Stimulated activated effector memory CD8-positive, alpha-beta T cell treated with anti-CD3 and anti-CD28 coated beads, Interleukin-12 subunit alpha, Interleukin-12 subunit beta, amount 100 ng/mL, for 72 hours (primary cell): ENCODE data around the gene IMMP2L.

Source experiments
- ATAC-seq: fragments of 150-1000 bp; cut with Tn5 transposase; 2 replicates; pipeline ENCODE4 v1.10.0; 2021
- DNase-seq, 2 donors: peaks; one replicate each; pipeline ENCODE4 v3.0.0; 2021 to 2022; ENCODE audit warnings: low spot score in 2 of 2
- H3K27ac Mint-ChIP-seq: one replicate; pipeline ENCODE4 v1.8.0; 2022; ENCODE audit warnings: mild to moderate bottlenecking, mixed read lengths
- H3K36me3 Mint-ChIP-seq: one replicate; pipeline ENCODE4 v1.8.0; 2022; ENCODE audit warnings: mild to moderate bottlenecking, mixed read lengths
- H3K4me1 Mint-ChIP-seq: one replicate; pipeline ENCODE4 v1.8.0; 2022; ENCODE audit warnings: mixed read lengths
- H3K4me3 Mint-ChIP-seq: one replicate; pipeline ENCODE4 v1.8.0; 2022; ENCODE audit warnings: mild to moderate bottlenecking, mixed read lengths
- H3K9me3 Mint-ChIP-seq: one replicate; pipeline ENCODE4 v1.8.0; 2022; ENCODE audit warnings: mixed read lengths

Gene IMMP2L

DNA sequence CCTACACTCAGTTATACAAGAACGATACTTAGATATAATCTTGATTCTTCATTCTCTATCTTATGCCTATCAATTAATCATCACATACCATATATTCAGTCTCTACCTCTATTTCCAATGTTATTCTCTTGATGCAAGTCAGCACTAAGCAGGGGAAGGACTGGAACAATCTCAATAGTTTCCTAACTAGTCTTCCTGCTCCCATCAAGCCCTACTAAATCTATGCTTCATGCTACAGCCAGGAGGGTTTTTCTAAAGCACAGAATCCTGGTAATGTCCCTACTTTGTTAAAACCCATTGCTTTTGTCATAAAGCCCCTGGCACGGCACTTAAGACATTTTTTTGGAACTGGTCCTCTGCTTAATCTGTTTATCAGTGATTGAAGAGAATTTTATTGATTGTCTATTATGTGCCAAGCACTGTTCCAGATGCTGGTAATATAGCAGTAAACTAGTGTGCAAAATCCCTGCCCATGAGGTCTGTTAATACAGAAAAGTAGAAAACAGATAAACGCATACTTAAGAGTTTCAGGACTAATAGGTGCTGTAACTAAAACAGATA, 794.7 kb downstream of the IMMP2L start:
- no peaks in the 10 kb centered on the region for H3K9me3 Mint-ChIP-seq
- H3K4me3 Mint-ChIP-seq = no peak overlapping the region
- H3K36me3 Mint-ChIP-seq = no peaks in the 10 kb centered on the region
- no peak overlapping the region for H3K27ac Mint-ChIP-seq
- no peaks in the 10 kb centered on the region for H3K4me1 Mint-ChIP-seq
- no peak for DNase-seq
- ATAC-seq = no peak

DNA sequence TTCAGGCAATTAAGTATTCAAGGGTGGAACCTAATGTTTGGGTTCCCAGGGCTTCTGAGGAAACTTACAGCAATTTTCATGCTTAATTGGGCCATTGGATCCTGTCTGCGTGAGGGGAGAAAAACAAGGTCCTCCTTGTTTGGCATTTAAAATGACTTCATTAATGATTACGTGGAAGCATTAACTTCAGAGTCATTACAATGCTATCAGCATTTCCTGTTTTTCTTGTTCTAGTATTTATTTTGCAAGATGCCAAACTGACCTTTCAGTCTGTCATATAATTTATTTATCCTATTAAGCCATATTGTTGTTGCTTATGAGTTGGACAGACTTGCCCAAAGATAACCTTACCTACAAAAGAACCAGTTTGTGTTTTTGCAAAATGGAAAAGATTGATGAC, 795.4 kb downstream of the IMMP2L start:
- Mint-ChIP-seq H3K36me3 (no peaks in the 10 kb centered on the region), H3K4me1 (no peaks in the 10 kb centered on the region), H3K9me3 (no peaks in the 10 kb centered on the region), H3K27ac (no peak overlapping the region), H3K4me3 (no peak overlapping the region)
- DNase-seq = no peak
- ATAC-seq = no peak

DNA sequence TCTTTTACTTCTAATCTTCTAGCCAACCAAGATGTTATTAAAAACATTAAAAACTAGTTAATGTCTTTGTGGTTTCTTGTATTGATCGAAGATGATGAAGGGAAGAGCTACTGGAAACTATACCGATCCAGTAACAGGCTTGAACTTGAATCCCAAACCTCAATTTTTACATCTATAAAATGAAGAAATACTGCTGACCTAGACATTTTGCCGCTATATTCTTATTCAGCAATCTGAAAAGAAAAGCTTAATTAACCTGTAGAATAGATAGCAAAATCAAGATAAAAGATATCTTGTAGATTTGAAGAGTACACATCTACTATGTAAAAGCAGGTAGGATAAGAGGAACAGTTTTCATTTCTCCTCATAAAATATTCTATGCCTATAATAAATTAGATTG, 797.4 kb downstream of the IMMP2L start:
- H3K4me3 Mint-ChIP-seq = no peak overlapping the region

DNA sequence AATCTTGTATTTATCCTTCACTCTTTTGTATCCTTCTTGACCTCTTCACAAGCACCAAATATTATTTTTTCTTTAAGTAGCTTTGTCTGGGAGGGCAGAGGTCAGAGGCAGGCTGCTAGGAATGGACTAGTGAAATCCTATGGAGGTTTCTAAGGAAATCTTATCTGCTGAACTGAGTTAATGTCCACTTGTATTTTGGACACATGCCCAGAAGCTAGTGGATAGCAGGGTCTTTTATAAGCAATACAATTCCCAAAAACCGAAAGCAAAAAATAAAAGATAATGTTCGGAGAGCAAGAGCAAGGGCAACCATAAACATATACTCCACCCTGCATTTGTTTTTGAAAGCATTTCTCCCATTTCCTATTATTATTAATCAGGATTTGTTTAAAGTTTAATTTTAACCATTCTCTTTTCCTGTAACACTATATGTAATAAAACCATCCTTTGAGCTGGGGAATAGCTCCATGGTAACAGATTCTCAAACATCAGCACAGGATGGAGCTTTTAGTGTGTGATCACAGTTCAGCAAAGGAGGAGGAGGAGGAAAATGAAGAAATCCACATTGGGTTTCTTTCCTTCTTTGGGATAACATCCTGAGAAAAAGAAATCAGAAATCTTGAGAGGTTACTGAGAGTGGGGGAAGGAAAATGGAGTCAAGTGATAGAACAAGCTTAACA, 799.6 kb downstream of the IMMP2L start:
- Mint-ChIP-seq H3K4me3 (no peak overlapping the region), H3K4me1 (no peaks in the 10 kb centered on the region), H3K27ac (no peak overlapping the region), H3K9me3 (no peaks in the 10 kb centered on the region), H3K36me3 (no peaks in the 10 kb centered on the region)
- no peak for ATAC-seq
- DNase-seq = no peak

More for the DNA sequence above, 797.4 kb downstream of the IMMP2L start:
- no peak overlapping the region for H3K27ac Mint-ChIP-seq
- no peaks in the 10 kb centered on the region for H3K9me3 Mint-ChIP-seq
- no peaks in the 10 kb centered on the region for H3K4me1 Mint-ChIP-seq
- no peaks in the 10 kb centered on the region for H3K36me3 Mint-ChIP-seq
- no peak for DNase-seq
- ATAC-seq = no peak

DNA sequence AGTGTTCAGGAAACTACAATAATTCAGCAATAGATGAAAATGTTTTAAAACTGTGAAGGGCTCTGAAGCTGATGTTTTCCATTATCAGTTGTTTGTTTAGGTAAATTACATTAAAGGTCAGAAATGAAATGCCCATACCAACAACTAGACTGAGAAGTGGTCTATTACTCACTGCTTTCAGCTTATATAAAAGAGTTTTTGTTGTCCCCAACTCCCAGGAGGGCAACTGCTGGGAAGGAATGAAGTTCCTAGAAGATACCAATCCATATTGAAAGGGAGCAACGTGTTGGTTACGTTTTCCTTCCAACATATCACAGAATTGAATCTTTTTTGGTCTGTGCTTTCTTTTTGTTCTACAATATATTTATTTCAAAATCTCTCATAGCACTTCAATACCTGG, 802.0 kb downstream of the IMMP2L start:
- no peaks in the 10 kb centered on the region for H3K36me3 Mint-ChIP-seq
- H3K27ac Mint-ChIP-seq = no peak overlapping the region
- DNase-seq (no peak), ATAC-seq (no peak)
- H3K9me3 Mint-ChIP-seq = no peaks in the 10 kb centered on the region
- H3K4me3 Mint-ChIP-seq = no peak overlapping the region
- no peaks in the 10 kb centered on the region for H3K4me1 Mint-ChIP-seq

DNA sequence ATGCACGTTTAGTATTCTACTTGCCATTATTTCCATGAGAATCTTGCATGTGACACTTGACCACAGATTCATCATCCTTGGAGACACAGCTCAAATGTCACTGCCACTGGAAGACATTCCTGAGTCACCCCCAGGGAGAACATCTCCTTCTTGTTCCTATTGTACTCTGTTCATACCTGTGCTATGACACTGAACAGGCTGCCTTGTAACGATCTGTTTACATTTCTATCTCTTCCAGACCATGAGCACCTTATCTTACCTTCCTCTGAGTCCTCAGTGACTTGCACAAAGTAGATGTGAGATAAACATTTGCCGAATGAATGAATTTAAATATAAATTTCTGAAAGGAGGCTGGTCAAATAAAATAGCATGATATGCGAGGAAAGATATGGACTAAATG, 803.2 kb downstream of the IMMP2L start:
- no peak overlapping the region for H3K4me3 Mint-ChIP-seq
- H3K36me3 Mint-ChIP-seq = no peaks in the 10 kb centered on the region
- no peaks in the 10 kb centered on the region for H3K4me1 Mint-ChIP-seq
- H3K27ac Mint-ChIP-seq = no peak overlapping the region
- DNase-seq = no peak
- ATAC-seq = no peak
- no peaks in the 10 kb centered on the region for H3K9me3 Mint-ChIP-seq

DNA sequence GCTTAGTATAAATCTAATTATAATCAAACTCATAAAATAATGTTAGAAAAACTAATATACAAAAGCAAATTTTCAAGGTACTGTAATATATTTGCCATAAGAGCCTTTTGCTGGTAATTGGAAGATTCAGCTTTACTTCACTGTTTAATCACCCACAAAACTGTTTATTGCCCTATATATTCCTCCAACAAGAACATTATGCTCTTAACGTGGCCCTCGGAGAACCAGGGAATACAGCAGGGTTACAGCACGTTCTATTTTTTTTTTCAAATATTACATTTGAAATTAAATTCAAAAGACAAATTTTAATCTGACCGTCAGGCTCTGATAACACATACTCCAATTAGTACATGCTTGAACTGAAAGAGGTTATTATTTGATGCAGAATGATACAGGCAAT, 807.6 kb downstream of the IMMP2L start:
- no peak for DNase-seq
- Mint-ChIP-seq H3K9me3 (no peaks in the 10 kb centered on the region), H3K36me3 (no peaks in the 10 kb centered on the region), H3K4me1 (no peaks in the 10 kb centered on the region), H3K27ac (no peak overlapping the region), H3K4me3 (no peak overlapping the region)
- no peak for ATAC-seq

DNA sequence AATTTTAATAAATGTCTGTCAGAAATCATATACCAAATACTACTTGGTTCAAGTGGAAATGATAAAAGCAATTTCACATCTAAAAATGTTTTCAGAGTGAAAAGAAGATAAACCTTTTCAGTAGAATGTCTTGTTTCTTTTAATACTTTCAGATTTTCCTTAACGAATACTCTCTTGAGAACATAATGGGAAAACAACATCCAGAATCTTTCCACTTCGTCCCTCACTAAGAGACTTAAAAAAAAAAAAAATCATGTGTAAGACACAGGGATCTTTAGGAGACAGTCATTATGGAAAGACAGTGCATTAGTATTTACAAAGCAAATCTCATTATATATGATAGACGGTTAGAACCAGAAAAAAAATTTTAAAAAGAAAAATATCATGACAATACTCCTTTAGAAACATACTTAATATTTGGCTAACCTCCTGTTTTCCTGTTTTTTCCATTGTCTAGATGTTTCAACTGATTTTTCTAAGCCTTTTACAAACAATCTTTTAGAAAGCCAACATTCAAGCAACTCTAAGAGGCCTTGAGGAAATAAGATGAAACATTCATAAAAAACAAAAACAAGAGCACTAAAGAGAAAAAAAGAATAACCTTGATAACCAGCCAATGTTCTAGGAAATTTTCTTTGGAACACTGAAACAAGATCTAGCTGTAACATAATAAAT, 811.2 kb downstream of the IMMP2L start:
- no peak overlapping the region for H3K27ac Mint-ChIP-seq
- no peak for DNase-seq
- peaks cover 8% of the 10 kb centered on the region for H3K9me3 Mint-ChIP-seq
- no peak for ATAC-seq
- H3K36me3 Mint-ChIP-seq = no peaks in the 10 kb centered on the region
- H3K4me1 Mint-ChIP-seq = no peaks in the 10 kb centered on the region
- H3K4me3 Mint-ChIP-seq = no peak overlapping the region

DNA sequence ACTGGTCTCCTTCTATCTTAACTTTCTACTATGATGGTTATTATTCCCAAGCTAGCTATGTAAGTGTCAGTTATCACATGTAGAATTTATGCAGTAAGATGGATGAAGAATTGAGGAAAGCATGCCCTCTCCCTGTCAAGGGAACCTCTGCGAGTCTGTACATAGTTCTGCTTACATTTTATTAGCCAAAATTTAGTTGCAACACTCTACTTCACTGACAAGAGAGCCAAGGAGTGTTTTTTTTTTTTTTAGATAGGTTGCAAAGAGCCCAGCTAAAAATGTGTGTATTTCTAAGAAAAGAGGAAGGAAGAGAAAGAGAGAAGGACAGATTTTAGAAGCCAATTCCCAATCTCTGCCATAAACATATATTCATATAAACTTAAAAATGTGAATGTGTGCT, 829.1 kb downstream of the IMMP2L start:
- DNase-seq (no peak), ATAC-seq (no peak)
- H3K9me3 Mint-ChIP-seq = peaks cover 7% of the 10 kb centered on the region
- H3K4me3 Mint-ChIP-seq = no peak overlapping the region
- H3K36me3 Mint-ChIP-seq = no peaks in the 10 kb centered on the region
- H3K4me1 Mint-ChIP-seq = no peaks in the 10 kb centered on the region
- H3K27ac Mint-ChIP-seq = no peak overlapping the region

DNA sequence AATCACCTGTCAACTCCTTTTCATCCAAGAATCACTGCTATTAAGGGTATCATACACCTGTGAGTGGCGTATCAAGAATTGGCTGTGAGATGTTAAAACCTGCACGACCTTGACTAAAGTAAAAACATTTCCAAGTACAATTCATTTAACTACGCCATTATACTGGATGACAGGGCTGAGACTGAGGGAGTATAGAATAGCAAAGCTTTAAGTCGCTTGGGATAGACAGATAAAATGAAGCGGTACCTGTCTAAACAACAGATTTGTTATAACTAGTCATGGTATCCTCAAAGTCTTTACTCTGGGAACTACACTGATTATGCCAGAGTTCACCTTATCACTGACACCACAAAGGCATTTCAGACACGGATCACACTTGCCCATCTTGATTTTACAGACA, 837.5 kb downstream of the IMMP2L start:
- peaks cover 4% of the 10 kb centered on the region for H3K9me3 Mint-ChIP-seq
- ATAC-seq (no peak), DNase-seq (no peak)
- H3K36me3 Mint-ChIP-seq = no peaks in the 10 kb centered on the region
- H3K4me3 Mint-ChIP-seq = no peak overlapping the region
- no peaks in the 10 kb centered on the region for H3K4me1 Mint-ChIP-seq
- H3K27ac Mint-ChIP-seq = no peak overlapping the region

DNA sequence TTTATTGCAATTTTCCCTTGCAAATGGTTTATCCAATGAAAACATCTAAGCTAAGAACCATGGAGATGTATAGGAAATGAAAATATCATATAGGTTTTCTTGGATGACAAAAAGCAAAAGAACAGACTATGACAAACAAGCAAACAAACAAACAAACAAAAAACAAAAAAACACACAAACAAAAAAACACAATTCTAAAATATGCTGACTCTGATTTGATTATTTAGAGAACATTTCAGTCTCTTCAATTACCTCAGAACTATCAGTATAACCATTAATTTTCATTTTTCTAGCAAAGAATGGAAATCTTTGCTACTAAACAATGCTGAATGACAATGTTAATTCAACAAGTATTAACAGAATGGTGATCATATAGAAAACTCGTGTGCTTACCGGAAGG, 840.9 kb downstream of the IMMP2L start:
- Mint-ChIP-seq H3K4me3 (no peak overlapping the region), H3K9me3 (peaks cover 17% of the 10 kb centered on the region), H3K36me3 (no peaks in the 10 kb centered on the region), H3K4me1 (no peaks in the 10 kb centered on the region), H3K27ac (no peak overlapping the region)
- ATAC-seq = no peak
- DNase-seq = no peak

DNA sequence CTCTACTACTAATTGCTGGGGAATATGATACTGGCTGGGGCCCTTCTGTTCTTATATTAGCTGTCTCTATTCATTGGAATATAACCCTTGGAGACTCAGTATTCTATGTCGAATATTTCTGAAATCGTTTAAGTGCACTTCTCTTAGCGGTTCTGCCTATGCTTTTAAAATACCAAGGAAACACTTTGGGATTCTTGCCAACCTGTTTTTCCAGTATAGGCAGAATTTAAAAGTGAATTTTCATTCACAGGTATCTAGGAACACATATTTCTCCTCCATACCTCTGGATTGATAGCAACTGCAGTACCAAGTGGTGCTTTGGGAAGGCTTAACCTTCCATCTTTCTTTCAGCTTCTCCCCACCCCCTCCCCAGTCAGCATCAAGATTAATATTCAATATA, 841.7 kb downstream of the IMMP2L start:
- H3K27ac Mint-ChIP-seq = no peak overlapping the region
- peaks cover 17% of the 10 kb centered on the region for H3K9me3 Mint-ChIP-seq
- H3K4me3 Mint-ChIP-seq = no peak overlapping the region
- no peaks in the 10 kb centered on the region for H3K36me3 Mint-ChIP-seq
- no peaks in the 10 kb centered on the region for H3K4me1 Mint-ChIP-seq
- no peak for ATAC-seq
- no peak for DNase-seq

DNA sequence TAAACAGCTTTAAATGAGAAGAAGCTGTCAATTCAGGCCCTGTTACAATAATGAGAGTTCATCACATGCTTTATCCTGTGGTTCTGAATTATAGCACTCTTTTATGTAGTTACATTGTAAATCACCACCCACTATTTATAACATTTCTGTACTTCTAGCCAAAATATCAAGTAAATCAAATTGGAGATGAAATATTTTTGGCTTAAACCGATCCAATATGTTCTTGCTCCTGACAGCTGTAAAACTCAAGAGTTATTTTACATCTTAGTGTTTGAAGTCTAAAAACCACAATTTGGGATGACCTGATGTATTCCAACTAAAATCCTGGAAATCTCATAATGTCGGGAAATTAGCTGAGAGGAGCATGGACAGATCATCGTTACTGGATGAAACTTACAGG, 842.6 kb downstream of the IMMP2L start:
- no peaks in the 10 kb centered on the region for H3K4me1 Mint-ChIP-seq
- no peak overlapping the region for H3K27ac Mint-ChIP-seq
- H3K36me3 Mint-ChIP-seq = no peaks in the 10 kb centered on the region
- peaks cover 21% of the 10 kb centered on the region for H3K9me3 Mint-ChIP-seq
- no peak for ATAC-seq
- H3K4me3 Mint-ChIP-seq = no peak overlapping the region
- no peak for DNase-seq

DNA sequence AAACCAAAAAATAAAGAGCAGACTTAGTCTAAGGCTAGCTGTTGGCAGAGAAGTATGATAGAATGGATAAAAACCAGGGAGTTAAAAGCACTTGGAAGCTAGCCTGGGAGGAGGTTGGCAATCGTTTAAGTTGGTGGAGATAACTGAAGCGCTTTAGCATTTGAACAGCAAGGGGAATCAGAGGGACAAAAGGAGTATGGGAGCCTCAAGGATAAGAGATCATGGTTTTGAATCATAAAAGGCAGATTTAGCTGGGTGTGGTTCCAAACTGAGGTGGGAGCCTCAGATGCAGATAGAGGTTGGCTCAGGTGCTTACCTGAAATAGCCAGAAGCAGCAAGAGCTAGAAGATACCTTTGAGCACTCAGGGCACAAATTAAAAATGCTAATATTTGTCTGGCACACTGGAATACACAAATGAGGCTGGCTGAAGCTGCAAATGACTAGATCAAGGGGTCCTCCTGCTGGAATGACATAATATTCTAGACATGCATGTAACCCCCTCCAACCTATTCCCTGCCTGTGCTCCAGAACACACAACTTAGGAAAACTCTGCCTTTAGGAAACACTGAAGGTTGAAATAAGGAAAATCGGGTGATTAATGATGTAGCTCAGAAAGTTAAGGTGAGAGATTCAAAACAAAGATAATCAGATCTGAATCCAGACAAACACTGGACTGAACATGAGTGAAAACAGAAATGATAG, 843.6 kb downstream of the IMMP2L start:
- H3K9me3 Mint-ChIP-seq = peaks cover 21% of the 10 kb centered on the region
- no peak overlapping the region for H3K27ac Mint-ChIP-seq
- no peak overlapping the region for H3K4me3 Mint-ChIP-seq
- no peaks in the 10 kb centered on the region for H3K36me3 Mint-ChIP-seq
- DNase-seq (no peak), ATAC-seq (no peak)
- H3K4me1 Mint-ChIP-seq = no peaks in the 10 kb centered on the region

DNA sequence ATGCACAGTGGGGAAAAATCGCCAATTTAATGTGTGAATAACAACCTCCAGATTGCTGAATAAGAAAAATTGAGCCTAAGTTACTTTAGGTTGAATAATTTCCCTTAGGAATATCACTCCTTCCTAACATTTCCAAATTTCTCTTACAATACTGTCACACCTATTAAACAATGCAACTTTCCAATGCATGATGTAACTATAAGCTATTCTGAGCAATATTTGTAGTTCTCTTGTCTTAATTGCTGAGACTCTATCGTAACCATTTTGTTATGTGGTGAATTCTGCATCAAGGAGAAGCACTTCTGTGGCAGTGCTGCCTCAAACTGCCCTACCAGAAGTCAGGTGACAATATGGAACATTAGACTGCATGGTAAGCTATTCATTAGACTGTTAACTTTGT, 858.1 kb downstream of the IMMP2L start:
- ATAC-seq = no peak
- H3K4me3 Mint-ChIP-seq = no peak overlapping the region
- H3K27ac Mint-ChIP-seq = no peak overlapping the region
- H3K36me3 Mint-ChIP-seq = no peaks in the 10 kb centered on the region
- no peaks in the 10 kb centered on the region for H3K9me3 Mint-ChIP-seq
- no peak for DNase-seq
- no peaks in the 10 kb centered on the region for H3K4me1 Mint-ChIP-seq

DNA sequence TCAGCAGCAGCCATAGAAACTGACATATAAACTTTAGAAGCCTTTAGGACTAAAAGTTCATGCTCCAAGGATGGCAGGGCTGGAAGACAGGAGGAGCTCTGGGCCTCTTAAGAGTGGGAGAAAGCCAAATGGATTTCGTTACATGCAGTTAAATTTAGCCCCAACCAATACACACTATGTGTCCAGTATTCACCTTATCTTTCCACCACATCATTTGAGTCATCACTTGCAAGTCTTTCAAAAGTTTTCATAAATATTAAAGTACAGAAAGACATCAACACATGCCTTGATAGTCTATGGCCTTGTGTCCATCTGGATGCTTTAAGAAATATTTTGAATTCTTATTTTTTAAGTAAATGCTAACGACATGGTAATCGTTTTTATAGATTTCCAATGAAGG, 863.7 kb downstream of the IMMP2L start:
- no peak for ATAC-seq

More for the DNA sequence above, 863.7 kb downstream of the IMMP2L start:
- no peak for DNase-seq
- Mint-ChIP-seq H3K4me1 (no peaks in the 10 kb centered on the region), H3K27ac (no peak overlapping the region), H3K36me3 (no peaks in the 10 kb centered on the region), H3K9me3 (peaks cover 4% of the 10 kb centered on the region), H3K4me3 (no peak overlapping the region)
